HEK293 (cell line): ENCODE measurements around the gene CEP72.

ENCODE experiments used
- RBAK ChIP-seq: fragments of 450-650 bp; formaldehyde crosslinking; IDR thresholded peaks from 2 replicates; pipeline ENCODE4 v1.5.1; 2016; ENCODE audit warnings: missing biosample characterization, missing genetic modification characterization
- SCRT2 ChIP-seq: fragments of 450-650 bp; formaldehyde crosslinking; IDR thresholded peaks from 2 replicates; pipeline ENCODE4 v1.5.1; 2016; ENCODE audit warnings: missing biosample characterization, missing genetic modification characterization
- TCF7L2 ChIP-seq: IDR thresholded peaks from 2 replicates; pipeline ENCODE4 v1.6.1; 2011; ENCODE audit warnings: low read depth, mild to moderate bottlenecking, inconsistent platforms, low read length, moderate library complexity, borderline replicate concordance
- TRIM28 ChIP-seq: IDR thresholded peaks from 2 replicates; pipeline ENCODE4 v1.6.1; 2011; ENCODE audit warnings: low read length, control low read depth, borderline replicate concordance
- ZBTB7A ChIP-seq: fragments of 450-650 bp; formaldehyde crosslinking; IDR thresholded peaks from 2 replicates; pipeline ENCODE4 v1.5.1; 2016; ENCODE audit warnings: low read depth, missing biosample characterization, missing genetic modification characterization
- ZNF423 ChIP-seq: fragments of 450-650 bp; formaldehyde crosslinking; IDR thresholded peaks from 2 replicates; pipeline ENCODE4 v1.5.1; 2016; ENCODE audit warnings: missing biosample characterization, missing genetic modification characterization
- ZNF549 ChIP-seq: fragments of 450-650 bp; IDR thresholded peaks from 2 replicates; pipeline ENCODE4 v1.5.1; 2018; ENCODE audit warnings: missing biosample characterization, missing genetic modification characterization, mild to moderate bottlenecking, inconsistent platforms, moderate library complexity
- ZNF629 ChIP-seq: fragments of 450-650 bp; formaldehyde crosslinking; IDR thresholded peaks from 2 replicates; pipeline ENCODE4 v1.5.1; 2017; ENCODE audit warnings: missing biosample characterization, missing genetic modification characterization
- ZNF776 ChIP-seq: fragments of 450-650 bp; formaldehyde crosslinking; IDR thresholded peaks from 2 replicates; pipeline ENCODE4 v1.5.0; 2017; ENCODE audit warnings: missing biosample characterization, missing genetic modification characterization, borderline replicate concordance
- ZNF792 ChIP-seq: fragments of 450-650 bp; formaldehyde crosslinking; IDR thresholded peaks from 2 replicates; pipeline ENCODE4 v1.5.1; 2016; ENCODE audit warnings: missing biosample characterization, missing genetic modification characterization
- TF ChIP-seq, protein P1 (sequence below): fragments of 450-650 bp; formaldehyde crosslinking; IDR thresholded peaks from 2 replicates; pipeline ENCODE4 v1.5.1; 2016; ENCODE audit warnings: missing biosample characterization, missing genetic modification characterization
- TF ChIP-seq, protein P2 (sequence below): fragments of 450-650 bp; formaldehyde crosslinking; IDR thresholded peaks from 2 replicates; pipeline ENCODE4 v1.5.1; 2016; ENCODE audit warnings: missing biosample characterization, missing genetic modification characterization
- TF ChIP-seq, protein P3 (sequence below): fragments of 450-650 bp; formaldehyde crosslinking; IDR thresholded peaks from 2 replicates; pipeline ENCODE4 v1.5.1; 2016; ENCODE audit warnings: missing biosample characterization, missing genetic modification characterization
- TF ChIP-seq, protein P4 (sequence below): fragments of 450-650 bp; formaldehyde crosslinking; IDR thresholded peaks from 2 replicates; pipeline ENCODE4 v1.5.1; 2016; ENCODE audit warnings: missing biosample characterization, missing genetic modification characterization, borderline replicate concordance

DNA sequence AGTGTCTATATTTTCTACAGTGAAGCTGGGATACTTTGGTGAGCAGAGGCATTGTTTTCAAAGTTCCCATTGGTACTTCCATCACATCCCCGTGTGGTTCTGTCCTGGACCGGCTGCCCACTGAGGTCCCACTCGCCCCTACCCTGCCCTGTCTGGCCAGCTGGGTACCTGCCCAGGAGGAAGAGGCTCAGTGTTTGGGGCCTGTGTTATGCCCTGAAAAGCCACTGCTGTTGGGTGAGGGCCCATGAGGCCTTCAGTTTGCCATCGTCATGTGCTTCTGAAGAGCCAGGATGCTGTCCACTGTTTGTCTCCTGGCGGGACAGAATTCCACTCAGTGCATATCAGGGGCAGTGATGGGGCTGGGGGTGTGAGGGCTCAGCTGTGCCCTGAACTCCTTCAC, 2.6 kb upstream of the CEP72 start:
- TF ChIP-seq, protein P1, sequence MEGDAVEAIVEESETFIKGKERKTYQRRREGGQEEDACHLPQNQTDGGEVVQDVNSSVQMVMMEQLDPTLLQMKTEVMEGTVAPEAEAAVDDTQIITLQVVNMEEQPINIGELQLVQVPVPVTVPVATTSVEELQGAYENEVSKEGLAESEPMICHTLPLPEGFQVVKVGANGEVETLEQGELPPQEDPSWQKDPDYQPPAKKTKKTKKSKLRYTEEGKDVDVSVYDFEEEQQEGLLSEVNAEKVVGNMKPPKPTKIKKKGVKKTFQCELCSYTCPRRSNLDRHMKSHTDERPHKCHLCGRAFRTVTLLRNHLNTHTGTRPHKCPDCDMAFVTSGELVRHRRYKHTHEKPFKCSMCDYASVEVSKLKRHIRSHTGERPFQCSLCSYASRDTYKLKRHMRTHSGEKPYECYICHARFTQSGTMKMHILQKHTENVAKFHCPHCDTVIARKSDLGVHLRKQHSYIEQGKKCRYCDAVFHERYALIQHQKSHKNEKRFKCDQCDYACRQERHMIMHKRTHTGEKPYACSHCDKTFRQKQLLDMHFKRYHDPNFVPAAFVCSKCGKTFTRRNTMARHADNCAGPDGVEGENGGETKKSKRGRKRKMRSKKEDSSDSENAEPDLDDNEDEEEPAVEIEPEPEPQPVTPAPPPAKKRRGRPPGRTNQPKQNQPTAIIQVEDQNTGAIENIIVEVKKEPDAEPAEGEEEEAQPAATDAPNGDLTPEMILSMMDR (tag by site-specific recombination) = no peak
- no peak for TF ChIP-seq TCF7L2
- TF ChIP-seq, protein P2, sequence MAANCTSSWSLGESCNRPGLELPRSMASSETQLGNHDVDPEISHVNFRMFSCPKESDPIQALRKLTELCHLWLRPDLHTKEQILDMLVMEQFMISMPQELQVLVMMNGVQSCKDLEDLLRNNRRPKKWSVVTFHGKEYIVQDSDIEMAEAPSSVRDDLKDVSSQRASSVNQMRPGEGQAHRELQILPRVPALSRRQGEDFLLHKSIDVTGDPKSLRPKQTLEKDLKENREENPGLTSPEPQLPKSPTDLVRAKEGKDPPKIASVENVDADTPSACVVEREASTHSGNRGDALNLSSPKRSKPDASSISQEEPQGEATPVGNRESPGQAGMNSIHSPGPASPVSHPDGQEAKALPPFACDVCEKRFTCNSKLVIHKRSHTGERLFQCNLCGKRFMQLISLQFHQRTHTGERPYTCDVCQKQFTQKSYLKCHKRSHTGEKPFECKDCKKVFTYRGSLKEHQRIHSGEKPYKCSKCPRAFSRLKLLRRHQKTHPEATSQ (tag by site-specific recombination) = no peak
- TF ChIP-seq, protein P3, sequence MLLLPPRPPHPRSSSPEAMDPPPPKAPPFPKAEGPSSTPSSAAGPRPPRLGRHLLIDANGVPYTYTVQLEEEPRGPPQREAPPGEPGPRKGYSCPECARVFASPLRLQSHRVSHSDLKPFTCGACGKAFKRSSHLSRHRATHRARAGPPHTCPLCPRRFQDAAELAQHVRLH (tag by site-specific recombination) = no peak
- no peak for TF ChIP-seq ZNF792
- no peak for TF ChIP-seq ZNF776
- no peak for TF ChIP-seq ZNF549 (tag by site-specific recombination)
- TF ChIP-seq, protein P4, sequence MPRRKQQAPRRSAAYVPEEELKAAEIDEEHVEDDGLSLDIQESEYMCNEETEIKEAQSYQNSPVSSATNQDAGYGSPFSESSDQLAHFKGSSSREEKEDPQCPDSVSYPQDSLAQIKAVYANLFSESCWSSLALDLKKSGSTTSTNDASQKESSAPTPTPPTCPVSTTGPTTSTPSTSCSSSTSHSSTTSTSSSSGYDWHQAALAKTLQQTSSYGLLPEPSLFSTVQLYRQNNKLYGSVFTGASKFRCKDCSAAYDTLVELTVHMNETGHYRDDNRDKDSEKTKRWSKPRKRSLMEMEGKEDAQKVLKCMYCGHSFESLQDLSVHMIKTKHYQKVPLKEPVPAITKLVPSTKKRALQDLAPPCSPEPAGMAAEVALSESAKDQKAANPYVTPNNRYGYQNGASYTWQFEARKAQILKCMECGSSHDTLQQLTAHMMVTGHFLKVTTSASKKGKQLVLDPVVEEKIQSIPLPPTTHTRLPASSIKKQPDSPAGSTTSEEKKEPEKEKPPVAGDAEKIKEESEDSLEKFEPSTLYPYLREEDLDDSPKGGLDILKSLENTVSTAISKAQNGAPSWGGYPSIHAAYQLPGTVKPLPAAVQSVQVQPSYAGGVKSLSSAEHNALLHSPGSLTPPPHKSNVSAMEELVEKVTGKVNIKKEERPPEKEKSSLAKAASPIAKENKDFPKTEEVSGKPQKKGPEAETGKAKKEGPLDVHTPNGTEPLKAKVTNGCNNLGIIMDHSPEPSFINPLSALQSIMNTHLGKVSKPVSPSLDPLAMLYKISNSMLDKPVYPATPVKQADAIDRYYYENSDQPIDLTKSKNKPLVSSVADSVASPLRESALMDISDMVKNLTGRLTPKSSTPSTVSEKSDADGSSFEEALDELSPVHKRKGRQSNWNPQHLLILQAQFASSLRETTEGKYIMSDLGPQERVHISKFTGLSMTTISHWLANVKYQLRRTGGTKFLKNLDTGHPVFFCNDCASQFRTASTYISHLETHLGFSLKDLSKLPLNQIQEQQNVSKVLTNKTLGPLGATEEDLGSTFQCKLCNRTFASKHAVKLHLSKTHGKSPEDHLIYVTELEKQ (tag by site-specific recombination) = no peak
- no peak for TF ChIP-seq ZNF629
- TF ChIP-seq ZBTB7A (tag by site-specific recombination) = no peak
- TF ChIP-seq SCRT2 (tag by site-specific recombination) = no peak
- no peak for TF ChIP-seq ZNF423
- no peak for TF ChIP-seq TRIM28
- no peak for TF ChIP-seq RBAK (tag by site-specific recombination)
